ENCODE results near the gene GOLM1.
"Not testable (repeated sequence)": the region's sequence is repeated elsewhere in the genome, so short reads cannot be mapped to it uniquely, and the experiment has no call there.

Gene GOLM1

DNA sequence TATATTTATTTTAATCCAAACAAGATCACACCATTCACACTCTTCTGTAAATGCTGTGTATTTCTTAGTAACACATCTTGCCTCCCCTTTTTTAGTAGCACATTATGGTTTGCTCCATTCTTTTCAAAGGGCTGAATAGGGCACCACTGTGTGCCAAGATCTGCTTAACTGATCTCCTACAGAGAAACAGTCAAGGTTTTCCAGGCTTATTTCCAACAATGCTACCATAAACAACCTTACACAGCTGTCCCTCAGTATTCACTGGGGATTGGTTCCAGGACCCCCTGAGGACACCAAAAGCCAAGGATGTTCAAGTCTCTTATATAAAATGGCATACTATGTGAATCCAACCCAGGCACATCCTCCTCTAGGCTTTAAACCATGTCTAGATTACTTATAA lies 16.5 kb downstream of the GOLM1 start:
- no peak for DNase-seq (ENCODE audit: low read depth)

DNA sequence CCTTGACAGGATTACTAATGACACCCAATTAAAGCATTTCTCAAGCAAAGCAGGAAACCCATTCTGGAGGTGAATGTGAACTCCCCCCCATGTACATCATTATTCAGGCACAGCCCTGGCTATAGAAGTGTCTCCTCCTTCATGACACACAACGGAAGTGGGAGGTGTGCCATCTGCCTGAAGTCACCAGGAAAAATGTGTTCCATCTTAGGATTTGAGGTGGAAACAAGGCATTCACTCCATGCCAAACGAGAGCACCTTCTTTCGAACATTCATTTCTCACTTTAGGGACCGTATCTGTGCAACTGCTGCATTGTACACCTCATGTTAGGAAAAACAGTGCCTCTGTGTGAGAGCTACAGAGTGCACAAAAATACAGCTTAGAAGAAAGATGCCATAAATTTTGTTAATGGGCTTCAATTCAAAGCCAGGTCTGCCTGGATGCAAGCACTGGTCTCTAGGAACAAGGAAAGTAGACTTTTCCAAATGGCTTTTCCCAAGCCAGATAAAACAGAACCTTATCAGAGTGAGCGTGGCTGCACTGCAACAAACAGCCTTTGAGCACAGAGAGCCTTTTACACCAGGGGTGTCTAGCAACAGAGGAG lies 19.4 kb downstream of the GOLM1 start:
- no peak for DNase-seq (ENCODE audit: low read depth)

GRCh38 chr9:86079421-86079831 lies 19.9 kb downstream of the GOLM1 start:
- no peak for DNase-seq (ENCODE audit: low read depth)

GRCh38 chr9:86078731-86079130 lies 20.6 kb downstream of the GOLM1 start:
- DNase-seq (ENCODE audit: low read depth): no peak

DNA sequence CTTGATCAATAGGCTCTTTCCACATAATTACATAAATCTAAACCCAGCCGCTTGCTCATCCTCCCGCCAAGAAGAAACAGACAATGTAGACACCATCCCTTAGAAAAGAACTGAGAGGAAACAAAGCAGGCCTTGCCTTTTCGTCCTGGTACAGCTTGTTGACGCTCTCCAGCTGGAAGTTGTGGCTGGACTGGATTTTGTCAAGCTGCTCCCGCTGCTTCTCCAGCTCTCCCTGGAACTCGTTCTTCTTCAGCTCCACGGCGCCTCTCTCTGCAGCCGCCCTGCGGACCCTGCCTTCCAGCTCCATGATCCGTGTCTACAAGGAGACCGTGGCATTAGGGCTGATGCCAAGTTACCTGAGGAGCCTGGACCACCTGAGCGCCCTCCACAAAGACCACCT lies 22.1 kb downstream of the GOLM1 start:
- DNase-seq (ENCODE audit: low read depth): no peak

GRCh38 chr9:86075132-86076109 lies 23.9 kb downstream of the GOLM1 start:
- DNase-seq (ENCODE audit: low read depth): no peak

DNA sequence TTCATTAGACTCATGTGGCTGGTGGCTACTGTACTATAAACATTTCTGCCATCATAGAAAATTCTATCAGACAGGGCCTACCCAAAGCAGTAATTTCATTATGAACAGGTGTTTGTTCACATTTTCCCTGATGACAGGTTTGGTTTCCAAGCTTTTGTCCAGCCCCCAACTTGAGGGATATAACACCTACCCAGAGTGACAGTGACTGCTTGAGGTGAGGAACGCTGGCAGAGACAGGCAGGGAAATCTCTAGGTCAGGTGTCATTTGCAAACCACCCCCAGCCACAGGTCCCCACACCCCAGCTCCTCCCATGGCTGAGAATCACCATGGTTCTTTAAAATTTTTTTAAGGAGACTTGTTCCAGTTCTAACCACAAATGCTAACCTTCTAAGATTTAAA lies 25.5 kb downstream of the GOLM1 start:
- no peak for DNase-seq (ENCODE audit: low read depth)

- peak; percentile 24 for DNase-seq (ENCODE audit: low read depth)
Measured at GRCh38 chr9:86072394-86072877, 26.9 kb downstream of the GOLM1 start.

DNA sequence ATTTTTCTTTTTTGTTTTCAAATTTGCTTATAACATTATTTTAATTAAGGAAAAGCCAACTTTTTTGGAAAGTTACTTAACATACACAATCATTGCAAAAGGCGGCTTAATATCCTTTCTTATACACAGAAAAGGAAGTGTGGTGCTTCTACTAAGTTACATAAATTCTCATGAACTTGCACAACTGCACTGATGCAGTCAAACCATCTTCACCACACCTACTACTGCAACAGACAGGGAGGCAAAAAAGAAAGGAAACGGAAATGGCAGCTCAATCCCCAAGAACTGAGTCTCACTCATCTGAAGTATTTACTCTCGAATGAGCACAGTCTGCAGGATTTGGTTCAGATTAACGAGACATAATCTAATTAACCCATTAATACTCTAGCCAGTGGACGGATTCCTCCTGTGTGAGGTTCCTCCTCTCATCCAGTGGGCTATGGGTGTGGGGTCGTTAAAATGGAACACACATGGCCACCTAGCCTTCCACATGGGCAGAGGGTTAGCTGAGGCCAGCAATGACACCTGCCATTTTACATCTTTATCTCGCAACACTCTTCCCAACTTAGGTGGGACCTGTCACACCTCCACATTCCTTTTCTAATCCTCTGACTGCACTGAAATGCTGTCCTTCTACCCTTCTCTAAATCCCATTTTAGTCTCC lies 30.0 kb downstream of the GOLM1 start:
- DNase-seq (ENCODE audit: low read depth): no peak

DNA sequence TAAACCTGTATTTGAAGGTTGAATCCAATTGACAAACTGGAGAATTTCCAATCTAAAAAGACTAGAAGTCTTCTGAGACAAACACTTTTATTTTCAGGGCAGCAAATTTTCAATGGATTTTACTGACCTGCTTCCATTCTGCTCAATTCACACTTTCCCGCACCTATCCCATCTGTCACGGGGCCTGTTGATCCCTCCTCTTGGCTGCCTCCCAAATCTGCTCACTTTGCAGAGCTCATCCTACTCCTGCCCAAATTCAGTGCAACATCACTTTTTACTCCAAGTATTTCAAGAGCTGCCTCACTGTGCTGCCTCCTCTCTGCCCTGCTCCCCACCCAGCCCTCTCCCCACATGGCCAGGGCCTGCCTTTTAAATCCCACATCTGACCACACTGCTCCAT lies 35.1 kb downstream of the GOLM1 start:
- no peak for DNase-seq (ENCODE audit: low read depth)

GRCh38 chr9:86062845-86063693 lies 36.3 kb downstream of the GOLM1 start:
- DNase-seq (ENCODE audit: low read depth): no peak

DNA sequence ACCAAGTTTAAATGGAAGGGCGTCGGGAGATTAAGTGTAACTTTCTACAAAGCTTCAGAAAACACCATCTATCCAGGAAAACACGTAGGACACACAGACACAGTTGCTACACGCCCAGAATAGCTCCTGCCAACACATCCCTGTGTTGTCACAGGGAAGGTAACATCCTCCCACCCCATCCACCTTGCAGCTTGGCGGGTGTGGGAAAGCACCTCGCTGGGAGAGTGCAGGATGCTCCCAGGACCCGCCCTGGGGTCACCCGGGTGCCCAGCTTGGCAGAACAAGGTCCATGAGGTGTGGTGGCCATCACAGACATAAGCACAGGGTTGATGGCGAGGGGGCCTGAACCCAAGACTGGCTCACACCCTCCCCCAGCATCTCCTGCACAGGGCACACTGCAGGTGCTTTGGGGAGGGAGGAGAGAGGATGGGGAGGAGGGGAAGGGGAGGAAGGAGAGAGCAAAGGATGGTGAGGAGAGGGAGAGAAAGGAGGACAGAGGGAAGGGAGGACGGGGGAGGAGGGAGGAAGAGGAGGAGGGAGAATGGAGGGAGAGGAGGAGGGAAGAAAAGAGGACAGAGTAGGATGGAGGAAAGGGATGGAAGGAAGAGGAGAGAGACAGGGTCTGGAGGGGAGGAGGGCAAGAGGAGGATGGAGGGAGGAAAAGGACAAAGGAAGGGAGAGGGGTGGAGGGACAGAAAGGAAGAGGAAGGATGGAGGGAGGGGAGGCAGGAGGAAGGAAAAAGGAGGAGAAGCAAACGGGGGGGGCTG lies 37.2 kb downstream of the GOLM1 start:
- no peak for DNase-seq (ENCODE audit: low read depth)

DNA sequence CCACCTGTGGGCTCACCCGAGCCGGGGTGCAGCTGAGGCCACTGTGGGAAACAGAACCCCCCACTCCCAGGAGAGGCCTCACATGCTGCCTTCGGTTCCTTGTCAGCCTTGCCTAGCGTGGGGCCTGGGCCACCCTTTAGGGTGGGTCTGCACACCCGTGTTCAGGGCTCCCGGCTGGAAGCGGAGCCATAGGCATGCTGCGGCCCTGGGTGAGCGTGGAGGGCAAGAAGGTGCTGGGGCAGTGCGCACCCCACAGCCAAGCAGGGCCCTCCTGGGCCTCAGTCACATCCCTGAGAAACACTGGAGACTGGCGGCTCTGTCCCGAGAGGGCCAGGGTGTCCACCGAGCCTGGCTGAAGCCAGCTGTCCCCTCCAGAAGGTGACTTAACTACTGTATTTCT lies 41.9 kb downstream of the GOLM1 start:
- no peak for DNase-seq (ENCODE audit: low read depth)

DNA sequence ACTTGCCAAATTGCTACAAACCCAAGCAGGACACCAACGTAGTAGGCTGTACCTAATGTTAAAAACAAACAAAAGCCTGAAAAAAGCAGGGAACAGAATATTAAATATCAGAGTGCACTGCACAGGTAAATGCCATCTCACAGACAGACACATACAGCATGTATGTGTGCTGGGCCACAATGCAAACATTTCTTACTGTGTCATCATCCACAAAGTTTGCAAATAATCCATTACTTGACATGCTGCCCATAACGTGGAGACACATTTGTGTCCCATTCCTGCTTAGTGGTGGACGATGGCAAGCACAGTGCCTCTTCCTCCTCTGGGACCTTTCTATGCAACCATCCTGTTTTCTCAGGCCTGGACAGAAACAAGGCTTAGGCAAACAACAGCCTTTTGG lies 44.7 kb downstream of the GOLM1 start:
- no peak for DNase-seq (ENCODE audit: low read depth)

- DNase-seq (ENCODE audit: low read depth): no peak
Measured at GRCh38 chr9:86052556-86053468, 46.5 kb downstream of the GOLM1 start.

- not testable (repeated sequence) for DNase-seq (ENCODE audit: low read depth)
Measured at GRCh38 chr9:86048018-86048742, 51.2 kb downstream of the GOLM1 start.

DNA sequence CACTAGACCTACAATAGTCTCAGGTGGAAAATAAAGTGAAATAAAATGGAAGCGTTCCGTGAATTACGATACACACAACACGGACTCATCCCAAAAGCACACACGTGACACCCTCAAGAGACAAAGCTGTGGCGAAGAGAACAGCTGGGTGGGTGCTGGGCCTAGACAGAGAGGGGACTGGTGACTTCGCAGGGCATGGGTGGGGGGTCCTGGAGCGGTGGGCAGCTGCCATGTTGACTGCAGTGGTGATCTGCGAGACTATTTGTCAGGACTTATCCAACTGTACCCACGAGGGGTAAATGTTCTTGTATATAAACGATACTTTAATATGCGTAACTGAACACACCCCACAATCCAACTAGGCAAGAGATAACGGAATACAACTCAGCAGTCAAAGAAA lies 52.0 kb downstream of the GOLM1 start:
- DNase-seq (ENCODE audit: low read depth): no peak

- DNase-seq (ENCODE audit: low read depth): no peak
Measured at GRCh38 chr9:86046930-86047341, 52.4 kb downstream of the GOLM1 start.

DNA sequence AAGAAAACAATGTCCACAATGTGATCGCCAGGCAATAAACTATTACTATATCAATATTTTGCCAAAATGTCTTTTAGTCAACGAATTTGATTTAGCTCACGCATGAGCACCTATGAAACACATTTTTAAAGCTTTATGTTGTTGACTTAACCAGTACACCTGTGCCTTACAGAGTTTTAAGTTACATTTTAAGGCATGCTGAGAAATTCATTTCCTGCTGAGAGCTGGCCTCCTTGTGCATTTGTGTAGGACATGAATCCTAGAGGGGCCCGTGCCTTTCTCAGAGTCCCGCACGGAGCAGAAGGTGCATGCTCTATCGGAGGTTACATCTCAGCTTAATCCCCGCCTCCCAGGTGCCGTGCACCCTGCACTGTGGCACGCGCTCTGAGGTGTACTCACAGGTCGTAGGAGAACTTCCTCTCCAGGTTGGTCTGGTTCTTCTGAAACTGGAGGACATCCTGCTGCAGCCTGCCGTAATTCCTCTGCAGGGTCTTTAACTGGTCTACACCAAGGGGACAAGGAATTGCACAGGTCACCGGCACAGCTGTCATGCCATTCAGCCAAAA lies 53.2 kb downstream of the GOLM1 start:
- DNase-seq (ENCODE audit: low read depth): no peak
